Mucosa of stomach (tissue), 1 donor: ENCODE measurements around the gene TDRD15.

Experiments used
- H3K27me3 ChIP-seq: one replicate; pipeline ENCODE4 v1.7.0; 2013; ENCODE audit warnings: mild to moderate bottlenecking, low read length; ENCODE audit not compliant: control insufficient read depth, insufficient read depth
- H3K36me3 ChIP-seq: one replicate; pipeline ENCODE4 v1.7.0; 2013; ENCODE audit warnings: low read length; ENCODE audit not compliant: control insufficient read depth, insufficient read depth
- H3K4me1 ChIP-seq: one replicate; pipeline ENCODE4 v1.7.0; 2013; ENCODE audit warnings: mild to moderate bottlenecking, low read length; ENCODE audit not compliant: control insufficient read depth, insufficient read depth
- H3K4me3 ChIP-seq: one replicate; pipeline ENCODE4 v1.7.0; 2013; ENCODE audit warnings: low read length
- H3K9ac ChIP-seq: one replicate; pipeline ENCODE4 v1.7.0; 2013; ENCODE audit warnings: mild to moderate bottlenecking, low read length, moderate library complexity
- H3K9me3 ChIP-seq: one replicate; pipeline ENCODE4 v1.7.0; 2013; ENCODE audit warnings: mild to moderate bottlenecking, low read length, moderate library complexity; ENCODE audit not compliant: control insufficient read depth
- donor health status: Pancreatic carcinoma.

TDRD15 gene

DNA sequence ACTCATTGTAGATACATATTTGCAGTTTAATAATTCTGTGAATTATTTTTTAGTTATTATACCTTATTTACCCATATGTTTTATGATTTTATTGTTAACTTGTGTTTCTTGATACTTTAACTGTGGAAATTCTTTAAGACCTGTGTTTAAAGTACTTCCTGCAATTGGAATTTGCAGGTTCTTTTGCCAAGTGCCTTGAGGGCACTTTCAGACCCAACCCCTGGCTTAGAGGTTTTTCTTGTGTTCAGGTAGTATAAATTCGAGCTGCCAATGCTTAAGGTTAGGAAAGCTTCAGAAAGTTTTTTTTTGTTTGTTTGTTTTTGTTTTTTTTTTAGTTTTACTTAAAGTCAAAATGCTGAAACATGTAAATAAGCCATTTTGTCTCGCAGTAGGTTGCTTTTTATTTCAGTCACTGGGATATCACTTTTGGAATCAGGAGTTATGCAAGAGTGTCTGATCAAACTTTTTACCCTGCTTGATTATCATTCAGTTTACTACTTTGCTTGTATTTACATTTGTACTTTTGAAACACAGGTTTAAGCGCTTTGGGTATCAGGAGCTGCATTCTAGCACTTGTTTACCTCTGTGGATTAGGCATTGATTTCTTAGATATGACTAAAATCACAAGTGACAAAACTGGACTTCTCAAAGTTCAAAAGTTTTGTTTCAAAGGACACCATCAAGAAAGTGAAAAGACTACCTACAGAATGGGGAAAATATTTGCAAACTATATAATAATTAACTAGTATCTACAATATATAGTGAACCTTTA lies 31.8 kb downstream of the TDRD15 start:
- no peak overlapping the region for H3K9ac ChIP-seq
- H3K36me3 ChIP-seq = no peaks in the 10 kb centered on the region
- no peaks in the 10 kb centered on the region for H3K4me1 ChIP-seq
- no peaks in the 10 kb centered on the region for H3K9me3 ChIP-seq
- no peak overlapping the region for H3K4me3 ChIP-seq
- no peaks in the 10 kb centered on the region for H3K27me3 ChIP-seq

DNA sequence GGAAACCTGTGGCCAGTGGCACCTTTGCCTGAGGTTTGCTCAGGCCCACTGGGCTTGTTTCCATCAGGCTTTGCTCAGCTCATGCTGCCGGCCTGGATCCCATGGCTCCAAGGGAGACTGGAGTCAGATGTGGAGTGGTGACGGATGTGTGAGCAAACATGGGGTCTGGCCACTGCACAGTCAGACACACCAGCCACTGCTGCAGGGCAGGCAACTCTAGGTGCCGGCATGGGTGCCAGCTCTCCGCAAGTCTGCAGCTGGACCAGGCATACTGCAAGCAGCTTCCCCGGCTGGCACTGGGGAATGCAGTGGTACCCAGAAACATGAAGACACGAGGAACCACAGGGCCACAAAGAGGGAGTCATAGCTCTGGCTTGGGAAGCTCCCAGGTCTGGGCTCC lies 37.4 kb downstream of the TDRD15 start:
- Histone ChIP-seq H3K4me1 (no peaks in the 10 kb centered on the region), H3K4me3 (no peak overlapping the region), H3K36me3 (no peaks in the 10 kb centered on the region)

DNA sequence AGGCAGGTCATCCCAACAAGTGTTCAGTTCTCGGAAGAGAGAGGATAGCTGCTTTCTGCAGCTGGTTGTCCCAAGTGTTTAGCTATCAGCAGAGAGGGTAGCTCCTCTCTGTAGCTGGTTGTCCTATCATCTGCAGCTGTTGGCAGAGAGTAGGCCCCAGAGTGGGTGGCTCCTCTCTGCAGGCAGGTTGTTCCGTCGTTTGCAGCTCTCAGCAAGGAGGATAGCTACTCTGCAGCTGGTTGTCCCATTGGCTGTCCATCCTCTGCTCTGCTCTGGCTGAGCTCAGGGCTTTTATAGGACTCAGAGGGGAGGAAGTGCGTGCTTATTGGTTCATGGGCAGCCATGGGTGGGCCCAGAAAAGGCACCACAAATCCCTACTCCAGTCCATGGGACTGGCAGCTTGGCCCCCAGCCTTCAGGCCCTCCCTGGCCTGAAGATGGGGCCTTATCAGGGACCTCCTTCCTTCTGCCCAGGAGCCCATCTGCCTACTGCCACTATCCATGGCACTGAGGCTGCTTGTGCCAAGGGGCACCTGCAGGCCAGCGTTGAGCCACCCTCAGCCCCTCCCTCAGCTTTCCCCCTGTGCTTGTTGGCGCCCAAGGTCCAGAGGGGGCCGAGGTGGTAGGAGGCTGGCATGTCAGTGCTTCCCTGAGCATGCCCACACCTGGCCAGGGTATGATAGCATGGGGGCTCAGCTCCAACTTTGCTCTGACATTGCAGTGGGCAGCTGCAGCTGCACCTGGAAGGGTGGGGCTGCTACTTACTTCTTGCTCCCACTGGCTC lies 38.3 kb downstream of the TDRD15 start:
- Histone ChIP-seq H3K36me3 (no peaks in the 10 kb centered on the region), H3K27me3 (no peaks in the 10 kb centered on the region), H3K4me3 (no peak overlapping the region), H3K4me1 (no peaks in the 10 kb centered on the region), H3K9ac (no peak overlapping the region), H3K9me3 (no peaks in the 10 kb centered on the region)

More for the DNA sequence above, 37.4 kb downstream of the TDRD15 start:
- H3K27me3 ChIP-seq = no peaks in the 10 kb centered on the region
- no peak overlapping the region for H3K9ac ChIP-seq
- no peaks in the 10 kb centered on the region for H3K9me3 ChIP-seq

DNA sequence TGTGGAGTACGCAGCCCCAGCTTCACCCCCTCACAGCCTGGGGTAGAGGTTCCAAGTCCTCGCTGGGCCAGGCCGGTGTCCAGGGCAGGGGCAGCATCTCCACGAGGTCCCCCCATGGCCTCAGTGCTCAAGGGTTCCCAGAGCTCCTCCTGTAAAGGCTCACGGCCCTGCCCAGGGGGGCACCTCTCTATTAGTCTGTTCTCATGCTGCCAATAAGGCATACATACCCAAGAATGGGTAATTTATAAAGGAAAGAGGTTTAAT lies 38.8 kb downstream of the TDRD15 start:
- Histone ChIP-seq H3K9me3 (no peaks in the 10 kb centered on the region), H3K9ac (no peak overlapping the region), H3K36me3 (no peaks in the 10 kb centered on the region), H3K4me1 (no peaks in the 10 kb centered on the region), H3K27me3 (no peaks in the 10 kb centered on the region), H3K4me3 (no peak overlapping the region)

DNA sequence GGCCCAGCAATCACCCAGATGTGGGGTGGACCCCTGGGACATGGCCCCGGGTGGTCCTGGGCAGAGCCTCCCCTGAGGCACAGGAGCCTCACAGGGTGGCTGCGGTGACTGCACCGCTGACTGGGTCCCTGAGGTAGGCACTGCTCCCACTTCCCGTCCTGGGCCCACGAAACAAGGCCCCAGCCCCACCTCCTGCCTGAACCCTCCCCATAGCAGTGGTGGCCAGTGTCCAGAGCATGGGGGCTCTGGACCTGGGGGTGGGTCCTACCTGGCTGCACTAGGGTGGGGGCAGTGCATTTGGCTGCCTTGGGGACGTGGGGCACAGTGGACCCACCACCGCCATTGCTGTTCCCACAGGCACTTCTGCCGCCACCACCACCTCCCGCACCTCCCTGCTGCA lies 39.4 kb downstream of the TDRD15 start:
- no peaks in the 10 kb centered on the region for H3K9me3 ChIP-seq
- H3K36me3 ChIP-seq = no peaks in the 10 kb centered on the region
- H3K4me1 ChIP-seq = no peaks in the 10 kb centered on the region
- no peak overlapping the region for H3K4me3 ChIP-seq
- H3K27me3 ChIP-seq = no peaks in the 10 kb centered on the region
- no peak overlapping the region for H3K9ac ChIP-seq

DNA sequence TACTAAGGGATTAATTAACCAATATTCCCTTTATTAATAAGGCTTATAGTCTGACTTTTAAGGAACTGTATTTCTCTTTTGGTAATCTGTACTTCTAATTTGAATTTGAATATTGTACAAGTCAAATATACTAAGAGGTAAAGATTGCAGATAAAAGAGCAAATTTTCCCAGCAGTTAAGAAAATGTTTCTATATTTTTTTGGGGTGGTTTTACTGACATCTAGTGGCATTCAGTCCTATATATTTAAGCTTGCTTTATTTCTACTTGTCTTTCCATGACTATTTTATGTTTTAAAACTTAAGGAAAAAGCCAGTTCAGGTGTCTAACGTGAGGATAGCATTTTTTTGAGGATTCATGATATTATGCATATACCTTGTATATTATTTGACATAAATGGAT lies 41.6 kb downstream of the TDRD15 start:
- H3K36me3 ChIP-seq = no peaks in the 10 kb centered on the region
- no peaks in the 10 kb centered on the region for H3K9me3 ChIP-seq
- H3K4me1 ChIP-seq = no peaks in the 10 kb centered on the region
- H3K4me3 ChIP-seq = no peak overlapping the region
- no peak overlapping the region for H3K9ac ChIP-seq
- no peaks in the 10 kb centered on the region for H3K27me3 ChIP-seq

GRCh38 chr2:21175895-21176646 lies 52.3 kb downstream of the TDRD15 start:
- Histone ChIP-seq H3K27me3 (no peaks in the 10 kb centered on the region), H3K4me3 (no peak overlapping the region), H3K4me1 (no peaks in the 10 kb centered on the region), H3K9ac (no peak overlapping the region), H3K9me3 (no peaks in the 10 kb centered on the region), H3K36me3 (no peaks in the 10 kb centered on the region)

DNA sequence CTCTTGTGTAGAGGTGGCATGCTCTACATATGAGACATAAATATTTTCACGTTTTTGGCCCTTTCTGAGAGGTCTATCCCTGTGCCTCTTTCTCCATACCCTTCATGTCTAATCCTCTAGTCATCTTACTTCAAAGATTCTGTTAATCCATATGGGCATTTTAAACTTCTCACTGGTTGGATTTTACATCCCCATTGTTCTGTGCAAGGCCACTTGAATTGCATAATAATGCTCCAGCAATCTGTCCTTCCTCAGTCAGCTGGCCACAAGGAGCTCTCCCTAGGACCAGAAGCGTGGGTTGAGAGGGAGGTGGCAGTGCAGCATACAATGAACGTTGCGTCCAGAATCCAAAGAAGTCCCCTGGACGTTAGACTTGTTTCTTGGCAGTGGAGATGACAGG lies 58.2 kb downstream of the TDRD15 start:
- no peak overlapping the region for H3K4me3 ChIP-seq
- H3K36me3 ChIP-seq = no peaks in the 10 kb centered on the region
- H3K4me1 ChIP-seq = no peaks in the 10 kb centered on the region
- no peaks in the 10 kb centered on the region for H3K9me3 ChIP-seq
- H3K9ac ChIP-seq = no peak overlapping the region
- H3K27me3 ChIP-seq = no peaks in the 10 kb centered on the region

- Histone ChIP-seq H3K36me3 (no peaks in the 10 kb centered on the region), H3K9ac (no peak overlapping the region), H3K4me3 (no peak overlapping the region), H3K4me1 (no peaks in the 10 kb centered on the region), H3K9me3 (no peaks in the 10 kb centered on the region), H3K27me3 (no peaks in the 10 kb centered on the region)
Observed at GRCh38 chr2:21183306-21183705, 59.5 kb downstream of the TDRD15 start.

DNA sequence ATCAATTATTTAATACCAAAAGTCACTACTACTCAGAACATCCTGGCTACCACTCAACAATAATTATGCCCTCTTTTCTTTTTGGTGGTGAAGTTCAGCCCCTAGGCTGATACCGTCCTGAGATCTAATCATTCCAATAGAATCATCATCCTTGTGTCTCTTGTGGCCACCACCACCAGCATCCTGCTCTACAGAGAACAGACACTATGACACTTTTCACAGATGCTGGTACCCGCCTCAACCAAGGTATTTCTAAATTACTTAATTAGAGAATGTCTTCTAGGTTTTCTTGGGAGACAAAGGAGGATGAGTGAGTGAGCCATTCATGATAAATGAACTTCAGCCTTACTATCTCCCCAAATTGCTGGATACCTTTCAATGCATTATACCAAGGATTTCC lies 60.0 kb downstream of the TDRD15 start:
- no peak overlapping the region for H3K4me3 ChIP-seq
- H3K27me3 ChIP-seq = no peaks in the 10 kb centered on the region
- no peak overlapping the region for H3K9ac ChIP-seq

GRCh38 chr2:21191535-21191934 lies 67.8 kb downstream of the TDRD15 start:
- Histone ChIP-seq H3K9ac (no peak overlapping the region), H3K36me3 (no peaks in the 10 kb centered on the region), H3K4me3 (no peak overlapping the region), H3K9me3 (no peaks in the 10 kb centered on the region), H3K27me3 (no peaks in the 10 kb centered on the region), H3K4me1 (no peaks in the 10 kb centered on the region)

More for the DNA sequence above, 60.0 kb downstream of the TDRD15 start:
- Histone ChIP-seq H3K36me3 (no peaks in the 10 kb centered on the region), H3K4me1 (no peaks in the 10 kb centered on the region), H3K9me3 (no peaks in the 10 kb centered on the region)
